ENCODE results near the gene GNAS.

DNA sequence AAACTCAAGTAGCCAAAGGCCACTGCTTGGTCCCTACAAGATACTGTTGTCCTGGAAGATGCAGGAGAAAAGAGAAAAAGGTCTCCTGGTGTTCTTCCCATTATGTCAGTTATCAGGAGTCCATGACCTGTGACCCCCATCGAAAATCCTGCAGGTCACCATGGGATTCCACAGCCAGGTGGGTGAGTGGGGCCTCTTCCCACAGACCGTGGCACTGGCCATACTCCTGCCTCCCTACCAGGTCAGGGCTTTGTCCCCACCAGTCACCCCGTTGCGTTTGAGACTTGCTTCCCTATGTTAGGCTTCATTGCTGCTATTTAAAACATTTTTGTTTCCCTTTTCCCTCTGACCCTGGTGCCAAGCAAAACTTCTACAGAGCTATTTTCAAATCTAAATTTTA, 60.6 kb downstream of the GNAS start:
- TF ChIP-seq, protein P1, sequence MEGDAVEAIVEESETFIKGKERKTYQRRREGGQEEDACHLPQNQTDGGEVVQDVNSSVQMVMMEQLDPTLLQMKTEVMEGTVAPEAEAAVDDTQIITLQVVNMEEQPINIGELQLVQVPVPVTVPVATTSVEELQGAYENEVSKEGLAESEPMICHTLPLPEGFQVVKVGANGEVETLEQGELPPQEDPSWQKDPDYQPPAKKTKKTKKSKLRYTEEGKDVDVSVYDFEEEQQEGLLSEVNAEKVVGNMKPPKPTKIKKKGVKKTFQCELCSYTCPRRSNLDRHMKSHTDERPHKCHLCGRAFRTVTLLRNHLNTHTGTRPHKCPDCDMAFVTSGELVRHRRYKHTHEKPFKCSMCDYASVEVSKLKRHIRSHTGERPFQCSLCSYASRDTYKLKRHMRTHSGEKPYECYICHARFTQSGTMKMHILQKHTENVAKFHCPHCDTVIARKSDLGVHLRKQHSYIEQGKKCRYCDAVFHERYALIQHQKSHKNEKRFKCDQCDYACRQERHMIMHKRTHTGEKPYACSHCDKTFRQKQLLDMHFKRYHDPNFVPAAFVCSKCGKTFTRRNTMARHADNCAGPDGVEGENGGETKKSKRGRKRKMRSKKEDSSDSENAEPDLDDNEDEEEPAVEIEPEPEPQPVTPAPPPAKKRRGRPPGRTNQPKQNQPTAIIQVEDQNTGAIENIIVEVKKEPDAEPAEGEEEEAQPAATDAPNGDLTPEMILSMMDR (IDR thresholded peaks at IDR 0.05): no peak
- TF ChIP-seq POLR2A (IDR thresholded peaks at IDR 0.05) (no peak), EP300 (IDR thresholded peaks at IDR 0.05) (no peak), POLR2AphosphoS5 (IDR thresholded peaks at IDR 0.05) (no peak)

Data from suprapubic skin (tissue), 4 donors.